A673 (cell line): ENCODE data around the gene C3. TPM values are rescaled to one million over a fixed set of nuclear protein-coding genes. Genes with fewer than 3 reads are reported as not detected.

ENCODE experiments used
- BruUV-seq: library from RNA; stranded (reverse); fragments of 400-500 nt; replicated peaks from 2 replicates; lab custom pipeline; 2021; lab: Mats Ljungman, UMichigan
- CTCF ChIA-PET: fragments of 300-600 bp; sonication (Branson Sonifier 250); formaldehyde crosslinking; loops from one replicate; lab custom pipeline; 2022; ENCODE audit warnings: antibody characterized with exemption; lab: Charles Lee
- POLR2A ChIA-PET: fragments of 300-600 bp; sonication (Branson Sonifier 250); formaldehyde crosslinking; loops from one replicate; lab custom pipeline; 2022; ENCODE audit warnings: antibody characterized with exemption; ENCODE audit not compliant: low non-redundant PET; lab: Charles Lee
- DNase-seq: peaks from one replicate; pipeline ENCODE4 v3.0.0-alpha.2; 2015; ENCODE audit warnings: low spot score
- H3K27ac ChIP-seq: fragments of 200-600 bp; sonication (generic); 2 replicates; pipeline ENCODE4 v1.5.1; 2016; ENCODE audit warnings: mixed run types, low read depth, mild to moderate bottlenecking, mixed read lengths, antibody characterized with exemption, low read length; ENCODE audit not compliant: poor library complexity, severe bottlenecking
- H3K27me3 ChIP-seq: fragments of 200-600 bp; sonication (generic); replicated peaks from 2 replicates; pipeline ENCODE4 v1.6.1; 2017; ENCODE audit warnings: mixed run types, low read depth, mild to moderate bottlenecking, mixed read lengths, antibody characterized with exemption, low read length; ENCODE audit not compliant: insufficient read depth, poor library complexity
- H3K36me3 ChIP-seq: fragments of 200-600 bp; sonication (generic); 2 replicates; pipeline ENCODE4 v1.6.1; 2016; ENCODE audit warnings: mixed run types, mild to moderate bottlenecking, mixed read lengths, antibody characterized with exemption, low read length; ENCODE audit not compliant: insufficient read depth, poor library complexity, severe bottlenecking
- H3K4me1 ChIP-seq: fragments of 200-600 bp; sonication (generic); 2 replicates; pipeline ENCODE4 v1.6.1; 2017; ENCODE audit warnings: mixed run types, mild to moderate bottlenecking, mixed read lengths, antibody characterized with exemption, low read length; ENCODE audit not compliant: insufficient read depth, poor library complexity, severe bottlenecking
- H3K4me3 ChIP-seq: fragments of 200-600 bp; sonication (generic); 2 replicates; pipeline ENCODE4 v1.5.1; 2016; ENCODE audit warnings: low read depth, mixed run types, mild to moderate bottlenecking, mixed read lengths, low read length; ENCODE audit not compliant: poor library complexity, severe bottlenecking
- H3K9me3 ChIP-seq: fragments of 200-600 bp; sonication (generic); 2 replicates; pipeline ENCODE4 v1.6.1; 2016; ENCODE audit warnings: mixed run types, low read depth, mild to moderate bottlenecking, mixed read lengths, antibody characterized with exemption, low read length; ENCODE audit not compliant: poor library complexity, severe bottlenecking
- EZH2 ChIP-seq: fragments of 200-600 bp; sonication (generic); IDR thresholded peaks from 2 replicates; pipeline ENCODE4 v1.6.1; 2017; ENCODE audit warnings: borderline replicate concordance, low read depth, mild to moderate bottlenecking, mixed read lengths, antibody characterized with exemption, low read length; ENCODE audit not compliant: poor library complexity, severe bottlenecking
- intact Hi-C: fragments of 100-400 bp; cut with micrococcal nuclease; formaldehyde crosslinking; loops from one replicate; pipeline ENCODE4 v1.10.0; 2022; ENCODE audit not compliant: unreplicated experiment
- total RNA-seq: library from RNA; stranded (reverse); gene quantifications from 2 replicates; pipeline ENCODE4 v1.2.3, GENCODE V29; 2021
- TF ChIP-seq, protein P1 (sequence below): fragments of 300-800, 200-600 bp; sonication (generic); conservative IDR thresholded peaks from 2 replicates; pipeline ENCODE4 v1.5.1; 2017; ENCODE audit warnings: low read depth, mild to moderate bottlenecking, antibody characterized with exemption, low read length, moderate library complexity, mixed read lengths

The C3 gene
- total RNA-seq, 1 experiment from 2014 or later: 1.8 TPM

DNA sequence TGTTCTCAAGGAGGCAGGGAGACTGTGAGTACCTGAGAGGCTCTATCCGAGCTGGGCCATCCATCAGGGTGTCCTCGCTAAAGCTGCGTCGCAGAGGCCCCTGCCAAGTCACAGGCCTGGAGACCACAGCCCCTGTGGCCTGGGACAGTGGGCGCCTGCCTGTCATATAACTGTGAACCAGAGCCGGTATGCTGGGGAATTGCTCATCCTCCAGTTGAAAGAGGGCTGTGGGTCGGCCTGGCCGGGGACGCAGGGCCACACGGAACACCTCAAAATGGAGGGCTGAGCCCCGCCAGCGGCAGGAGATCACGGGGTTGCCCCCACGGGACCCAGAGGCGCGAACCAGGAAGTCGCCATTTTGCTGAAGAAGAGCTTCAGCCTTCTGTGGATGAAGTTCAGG lies 40.2 kb upstream of the C3 start:
- POLR2A ChIA-PET: no interaction called here
- Histone ChIP-seq H3K9me3 (no peaks in the 10 kb centered on the region), H3K4me1 (no peaks in the 10 kb centered on the region), H3K4me3 (no peak overlapping the region), H3K27me3 (no peaks in the 10 kb centered on the region), H3K36me3 (no peaks in the 10 kb centered on the region), H3K27ac (no peak overlapping the region)
- CTCF ChIA-PET: no interaction called here
- BruUV-seq: no TSS peak
- intact Hi-C loops: no loop called here
- no peak for DNase-seq
- TF ChIP-seq, protein P1, sequence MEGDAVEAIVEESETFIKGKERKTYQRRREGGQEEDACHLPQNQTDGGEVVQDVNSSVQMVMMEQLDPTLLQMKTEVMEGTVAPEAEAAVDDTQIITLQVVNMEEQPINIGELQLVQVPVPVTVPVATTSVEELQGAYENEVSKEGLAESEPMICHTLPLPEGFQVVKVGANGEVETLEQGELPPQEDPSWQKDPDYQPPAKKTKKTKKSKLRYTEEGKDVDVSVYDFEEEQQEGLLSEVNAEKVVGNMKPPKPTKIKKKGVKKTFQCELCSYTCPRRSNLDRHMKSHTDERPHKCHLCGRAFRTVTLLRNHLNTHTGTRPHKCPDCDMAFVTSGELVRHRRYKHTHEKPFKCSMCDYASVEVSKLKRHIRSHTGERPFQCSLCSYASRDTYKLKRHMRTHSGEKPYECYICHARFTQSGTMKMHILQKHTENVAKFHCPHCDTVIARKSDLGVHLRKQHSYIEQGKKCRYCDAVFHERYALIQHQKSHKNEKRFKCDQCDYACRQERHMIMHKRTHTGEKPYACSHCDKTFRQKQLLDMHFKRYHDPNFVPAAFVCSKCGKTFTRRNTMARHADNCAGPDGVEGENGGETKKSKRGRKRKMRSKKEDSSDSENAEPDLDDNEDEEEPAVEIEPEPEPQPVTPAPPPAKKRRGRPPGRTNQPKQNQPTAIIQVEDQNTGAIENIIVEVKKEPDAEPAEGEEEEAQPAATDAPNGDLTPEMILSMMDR: no peak

DNA sequence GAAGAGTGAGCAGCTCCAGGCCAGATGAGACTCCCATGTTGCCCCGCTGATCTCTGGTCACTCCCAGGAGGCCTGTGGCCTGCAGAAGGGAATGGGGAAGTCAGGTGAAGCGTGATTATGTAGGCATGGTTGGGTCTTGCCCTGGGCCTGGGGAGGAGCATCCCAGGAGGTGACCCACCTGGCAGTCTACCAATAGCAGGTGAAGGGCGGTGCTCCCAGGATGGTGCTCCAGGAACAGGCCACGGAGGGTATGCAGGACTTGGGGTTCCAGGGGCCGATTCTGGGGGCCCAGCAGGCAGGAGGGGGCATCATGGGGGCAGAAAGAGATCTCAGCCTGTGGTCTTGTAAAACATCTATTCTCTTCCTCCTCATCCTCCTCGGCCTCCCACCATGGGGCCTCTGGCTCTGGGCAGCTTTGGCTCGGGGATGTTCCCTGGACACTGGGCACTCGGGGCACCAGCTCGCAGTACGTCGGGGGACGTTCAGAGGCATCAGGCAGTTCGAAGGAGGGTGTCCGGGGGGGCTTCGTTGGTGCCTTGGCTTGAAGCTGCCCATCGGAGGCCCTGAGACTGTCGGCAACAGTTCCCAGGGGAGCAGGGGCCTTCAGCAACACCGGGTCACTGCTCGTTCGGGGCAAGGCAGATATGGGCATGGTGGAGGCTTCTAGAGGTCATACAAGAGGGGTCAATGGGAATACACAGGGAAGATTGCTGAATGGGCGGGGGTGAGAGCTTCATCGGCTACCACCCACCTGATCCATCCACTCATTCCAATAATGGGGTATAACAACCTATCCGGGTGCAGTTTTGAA lies 34.4 kb upstream of the C3 start:
- Histone ChIP-seq H3K27ac (no peak overlapping the region), H3K36me3 (peaks cover 27% of the 10 kb centered on the region), H3K9me3 (no peaks in the 10 kb centered on the region), H3K4me3 (no peak overlapping the region), H3K27me3 (no peaks in the 10 kb centered on the region), H3K4me1 (peaks cover 3% of the 10 kb centered on the region)
- DNase-seq: no peak
- ChIA-PET POLR2A (no interaction called here), CTCF (no interaction called here)
- no TSS peak for BruUV-seq
- intact Hi-C loops: loop anchor here (5.0 kb wide), 1 partner anchor 238 kb away; no protein-coding TSS in a partner anchor
- TF ChIP-seq EZH2: no peak
- TF ChIP-seq, protein P1: no peak

DNA sequence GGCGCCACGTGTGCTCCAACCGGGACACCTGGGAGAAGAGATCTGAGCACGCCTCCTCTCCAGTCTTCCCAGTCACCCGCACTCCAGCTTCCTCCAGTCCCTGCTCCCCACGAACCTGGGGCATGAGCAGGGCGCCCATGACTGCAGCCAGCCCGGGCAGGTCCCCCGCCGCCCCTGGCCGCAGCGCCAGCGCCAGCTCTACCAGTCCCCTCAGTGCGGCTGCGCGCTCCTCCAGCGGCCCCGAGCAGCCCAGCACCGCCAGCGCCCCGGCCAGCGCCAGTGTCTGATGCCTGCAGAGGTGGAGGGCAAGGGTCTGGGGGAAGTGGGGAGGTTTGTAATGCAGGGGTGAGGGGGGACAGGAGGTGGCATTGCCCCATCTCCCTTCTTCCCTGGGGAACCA lies 33.7 kb upstream of the C3 start:
- ChIA-PET CTCF (no interaction called here), POLR2A (no interaction called here)
- DNase-seq: no peak
- Histone ChIP-seq H3K4me3 (no peak overlapping the region), H3K9me3 (no peaks in the 10 kb centered on the region), H3K27me3 (no peaks in the 10 kb centered on the region), H3K4me1 (peaks cover 3% of the 10 kb centered on the region), H3K36me3 (peaks cover 34% of the 10 kb centered on the region), H3K27ac (no peak overlapping the region)
- TF ChIP-seq EZH2: no peak
- TF ChIP-seq, protein P1: no peak
- intact Hi-C loops: loop anchor here (5.0 kb wide), 1 partner anchor 237 kb away; no protein-coding TSS in a partner anchor
- no TSS peak for BruUV-seq
